ENCODE data around the gene NDUFB2. TPM values are rescaled to one million over a fixed set of nuclear protein-coding genes. Genes with fewer than 3 reads are reported as not detected.

Gene NDUFB2
- total and polyA plus RNA-seq, 9 of the 15 experiments (the other 6 are each of a cell fraction or from before 2014, with no cell fraction given) = 220 to 2,075 (median 320) TPM

GRCh38 chr7:140674899-140675701, 21.4 kb upstream of the NDUFB2 start (continued):
- no peak for TF ChIP-seq HOXB6 (CRISPR knock-in tag; IDR thresholded peaks at IDR 0.05; ENCODE audit: borderline replicate concordance)
- TF ChIP-seq BRD4 (IDR thresholded peaks at IDR 0.05) = no peak
- TF ChIP-seq SRSF1 (IDR thresholded peaks at IDR 0.05; ENCODE audit: low read depth, low read length) = no peak
- peak; percentile 33 for TF ChIP-seq NFIC (IDR thresholded peaks at IDR 0.05)
- TF ChIP-seq DIDO1 (tag; IDR thresholded peaks at IDR 0.05; ENCODE audit: low read depth) = no peak
- no peak for TF ChIP-seq NR2C2 (CRISPR knock-in tag; IDR thresholded peaks at IDR 0.05)
- peak; percentile 85 for TF ChIP-seq NR2C2 (tag; IDR thresholded peaks at IDR 0.05)
- no peak for TF ChIP-seq ZNF57 (CRISPR knock-in tag; IDR thresholded peaks at IDR 0.05)
- TF ChIP-seq ZNF280B (CRISPR knock-in tag; IDR thresholded peaks at IDR 0.05) = no peak
- TF ChIP-seq SMC3 (conservative IDR thresholded peaks at IDR 0.05; ENCODE audit: insufficient read depth, low read depth, low read length) = peak; percentile 54; the same call in 1 of the 2 replicates
- TF ChIP-seq VEZF1 (CRISPR knock-in tag; IDR thresholded peaks at IDR 0.05) = no peak
- no peak for TF ChIP-seq TAF15 (IDR thresholded peaks at IDR 0.05; ENCODE audit: low read depth, low read length)
- TF ChIP-seq RBM17 (IDR thresholded peaks at IDR 0.05; ENCODE audit: borderline replicate concordance, low read depth, low read length) = no peak
- no peak for TF ChIP-seq SMAD1 (IDR thresholded peaks at IDR 0.05; ENCODE audit: low read depth, low read length, partially characterized antibody)
- 0 out of 2 replicates have a peak, but pooled peaks have one; percentile 45 for TF ChIP-seq MECOM (CRISPR knock-in tag; IDR thresholded peaks at IDR 0.05)
- TF ChIP-seq HSF4 (CRISPR knock-in tag; IDR thresholded peaks at IDR 0.05; ENCODE audit: borderline replicate concordance) = no peak
- no peak for TF ChIP-seq TFAM (CRISPR knock-in tag; conservative IDR thresholded peaks at IDR 0.05)
- TF ChIP-seq SAFB (IDR thresholded peaks at IDR 0.05; ENCODE audit: borderline replicate concordance, low read depth, low read length) = no peak
- TF ChIP-seq E2F8 (IDR thresholded peaks at IDR 0.05; ENCODE audit: low read depth, partially characterized antibody) = no peak
- TF ChIP-seq RNF219 (CRISPR knock-in tag; IDR thresholded peaks at IDR 0.05) = no peak

Data from K562 (cell line).